HG03521 (cell line): ENCODE data around the gene BLNK.

Source experiments
- ATAC-seq: cut with Tn5 transposase; IDR thresholded peaks from one replicate; pipeline ENCODE4 v1.9.1; 2021; ENCODE audit warnings: mild to moderate bottlenecking, moderate library complexity; ENCODE audit not compliant: unreplicated experiment

The BLNK gene

GRCh38 chr10:96165726-96166125 lies 105.6 kb downstream of the BLNK start:
- no peak for ATAC-seq

- no peak for ATAC-seq
Observed at GRCh38 chr10:96153070-96153469, 118.3 kb downstream of the BLNK start.

GRCh38 chr10:96152437-96152836 lies 118.9 kb downstream of the BLNK start:
- ATAC-seq = no peak
